ENCODE measurements around the gene C1QTNF5. TPM values are rescaled to one million over a fixed set of nuclear protein-coding genes. Genes with fewer than 3 reads are reported as not detected.

The C1QTNF5 gene
- total RNA-seq, 4 donors from 2014 or later = 10.3 to 26.4 (median 11.8) TPM

DNA sequence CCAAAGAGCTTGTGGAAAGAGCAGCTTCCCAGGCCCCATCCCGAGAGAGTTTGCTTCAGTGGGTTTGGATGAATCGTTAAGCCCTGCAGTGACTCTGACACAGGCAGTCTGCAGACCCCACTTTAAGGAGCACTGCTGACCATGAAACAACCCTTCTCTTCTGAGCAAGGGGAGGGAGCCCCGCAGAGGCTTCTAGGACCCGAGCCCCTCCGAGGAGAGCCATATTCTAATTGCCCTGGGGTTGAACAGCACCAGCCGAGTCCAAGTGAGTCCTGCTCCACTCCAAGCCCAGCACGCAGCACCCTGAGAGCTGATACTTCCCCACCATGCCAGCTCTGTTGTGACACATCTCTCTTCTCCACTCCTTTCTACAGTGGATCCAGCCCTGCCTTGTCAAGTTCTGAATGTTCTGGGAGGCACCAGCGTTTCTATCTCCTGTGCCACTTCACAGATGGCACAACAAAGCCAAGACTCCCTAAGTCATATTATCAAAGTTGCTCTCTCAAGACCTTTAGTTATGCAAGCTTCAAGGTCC, 30.5 kb upstream of the C1QTNF5 start:
- H3K4me1 ChIP-seq = peaks cover 0 to 72% (median 15%) of the 10 kb centered on the region in 4 donors
- DNase-seq = no peak
- H3K27ac ChIP-seq = peak overlapping the region in 3 of 4 donors; percentile 78 to 97 (median 96)

DNA sequence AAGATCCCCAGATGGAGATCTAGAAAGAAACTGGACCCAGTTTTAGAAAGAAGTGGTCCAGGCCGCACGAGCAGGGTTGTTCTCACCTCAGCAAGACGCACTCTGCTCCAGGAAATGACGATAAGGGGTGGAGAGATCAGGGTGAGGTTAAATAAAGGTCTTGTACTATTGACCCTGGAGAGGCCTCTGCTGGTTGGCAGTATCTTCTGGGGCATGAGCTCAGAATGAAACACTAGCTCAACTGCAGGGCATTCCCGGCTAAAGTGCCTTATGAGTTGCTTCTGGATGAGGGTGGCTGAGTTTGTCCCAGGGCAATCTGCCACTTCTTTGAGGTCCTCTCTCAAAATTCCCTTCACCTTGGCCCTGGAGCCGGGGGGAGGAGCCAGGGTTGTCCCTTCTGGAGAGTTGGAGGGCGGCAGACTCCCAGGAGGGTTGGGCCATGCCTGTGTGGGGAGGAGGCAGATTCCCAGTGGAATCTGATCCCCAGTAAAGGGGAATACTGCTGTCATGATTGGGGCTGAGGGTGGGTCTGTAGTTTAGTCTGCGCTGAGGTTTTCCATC, 29.9 kb upstream of the C1QTNF5 start:
- DNase-seq = peak in 2 of 3 donors; percentile 77 to 80
- H3K4me1 ChIP-seq = peaks cover 0 to 73% (median 15%) of the 10 kb centered on the region in 4 donors
- H3K27me3 ChIP-seq = no peaks in the 10 kb centered on the region

More for the DNA sequence above, 30.5 kb upstream of the C1QTNF5 start:
- H3K4me3 ChIP-seq = no peak overlapping the region
- H3K9me3 ChIP-seq = no peaks in the 10 kb centered on the region
- TF ChIP-seq POLR2A (IDR thresholded peaks at IDR 0.05) = no peak
- TF ChIP-seq CTCF (IDR thresholded peaks at IDR 0.05) = no peak
- no peaks in the 10 kb centered on the region for H3K36me3 ChIP-seq
- no peaks in the 10 kb centered on the region for H3K27me3 ChIP-seq

DNA sequence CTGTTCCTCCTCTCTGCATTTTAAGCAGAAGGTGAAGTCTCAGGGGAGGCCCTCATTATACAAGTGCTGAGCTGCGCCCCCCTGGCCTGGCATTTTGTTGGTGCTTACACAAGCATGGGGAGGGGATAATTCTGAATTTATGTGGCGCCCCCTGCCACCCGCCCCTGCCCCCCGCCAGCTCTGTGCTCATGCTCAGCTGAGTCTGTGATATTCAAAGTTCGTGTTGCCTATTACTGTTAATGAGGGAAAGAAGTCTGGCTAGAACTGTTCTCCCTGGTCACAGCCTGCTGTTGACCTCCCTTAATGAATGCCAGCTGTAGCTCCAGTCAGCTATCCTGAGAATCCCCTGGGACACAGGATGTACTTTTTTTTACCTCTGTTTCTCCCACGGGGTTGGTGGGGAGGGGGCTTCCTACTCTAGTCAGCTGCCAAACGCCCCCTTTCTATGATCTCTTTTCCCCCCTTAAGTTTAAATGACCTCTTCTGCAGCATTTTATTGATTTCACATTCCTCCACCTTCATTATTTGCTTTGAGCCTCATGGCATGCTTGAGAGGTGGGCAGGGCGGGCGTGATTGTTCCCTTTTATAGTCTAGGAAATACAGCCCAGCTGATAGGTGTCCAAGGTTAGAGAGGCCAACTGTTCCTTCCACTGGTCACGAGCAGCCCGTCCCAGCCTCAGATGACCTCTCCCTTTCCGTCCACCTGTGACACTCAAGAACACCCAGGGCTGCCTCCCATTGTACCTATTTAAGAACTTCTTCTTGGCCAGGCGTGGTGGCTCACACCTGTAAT, 28.6 kb upstream of the C1QTNF5 start:
- Histone ChIP-seq H3K4me3 (peak overlapping the region in 2 of 4 donors; percentile 23 to 28), H3K36me3 (no peaks in the 10 kb centered on the region), H3K27me3 (no peaks in the 10 kb centered on the region), H3K9me3 (no peaks in the 10 kb centered on the region), H3K4me1 (peaks cover 0 to 76% (median 15%) of the 10 kb centered on the region in 4 donors), H3K27ac (peak overlapping the region in 3 of 4 donors; percentile 78 to 97 (median 96))
- peak in 2 of 3 donors; percentile 78 to 79 for DNase-seq
- no peak for TF ChIP-seq CTCF (IDR thresholded peaks at IDR 0.05)
- TF ChIP-seq POLR2A (IDR thresholded peaks at IDR 0.05) = peak in 1 of 2 donors; percentile 13

More for the DNA sequence above, 29.9 kb upstream of the C1QTNF5 start:
- H3K36me3 ChIP-seq = no peaks in the 10 kb centered on the region
- H3K27ac ChIP-seq = peak overlapping the region in 3 of 4 donors; percentile 78 to 97 (median 96)
- no peaks in the 10 kb centered on the region for H3K9me3 ChIP-seq
- no peak overlapping the region for H3K4me3 ChIP-seq
- TF ChIP-seq POLR2A (IDR thresholded peaks at IDR 0.05) (peak; percentile 45 to 78), CTCF (IDR thresholded peaks at IDR 0.05) (peak in 1 of 6 experiments; percentile 24)

- peak; percentile 83 to 84 for TF ChIP-seq POLR2A (IDR thresholded peaks at IDR 0.05)
- no peak for TF ChIP-seq CTCF (IDR thresholded peaks at IDR 0.05)
- Histone ChIP-seq H3K9me3 (no peaks in the 10 kb centered on the region), H3K27me3 (no peaks in the 10 kb centered on the region), H3K4me3 (peak overlapping the region in 2 of 4 donors; percentile 23 to 30), H3K27ac (peak overlapping the region; percentile 31 to 97 (median 87)), H3K36me3 (no peaks in the 10 kb centered on the region), H3K4me1 (peaks cover 4 to 72% (median 18%) of the 10 kb centered on the region in 4 donors)
- peak in 2 of 3 donors; percentile 90 to 97 for DNase-seq
Measured at GRCh38 chr11:119368121-119369034, 27.7 kb upstream of the C1QTNF5 start.

DNA sequence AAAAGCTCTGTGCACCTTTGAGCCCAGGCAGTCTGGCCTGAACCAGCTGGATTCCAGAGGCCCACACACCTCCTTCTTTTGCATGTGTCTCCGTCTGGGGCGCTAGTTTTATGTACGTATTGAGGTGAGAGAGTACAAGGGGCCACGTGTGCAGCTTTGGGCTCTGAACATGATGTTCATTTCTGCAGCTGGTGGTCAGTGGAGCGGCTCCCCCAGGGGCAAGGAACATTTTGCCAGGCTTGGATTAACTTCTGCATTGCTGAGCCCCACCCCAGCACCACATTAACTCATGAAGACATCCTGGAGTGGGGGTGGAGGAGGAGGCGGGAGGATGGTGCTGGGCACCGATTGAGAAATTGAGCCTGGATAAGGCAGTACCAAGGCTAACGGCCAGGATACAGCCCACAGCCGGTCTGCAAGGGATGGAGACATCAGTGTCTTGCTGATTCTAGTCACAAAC, 27.0 kb upstream of the C1QTNF5 start:
- peak overlapping the region in 2 of 4 donors; percentile 19 to 30 for H3K4me3 ChIP-seq
- TF ChIP-seq POLR2A (IDR thresholded peaks at IDR 0.05) (no peak), CTCF (IDR thresholded peaks at IDR 0.05) (peak in 1 of 6 experiments; percentile 18)
- DNase-seq = peak in 1 of 3 donors; percentile 56
- no peaks in the 10 kb centered on the region for H3K27me3 ChIP-seq
- no peaks in the 10 kb centered on the region for H3K36me3 ChIP-seq
- peak overlapping the region in 3 of 4 donors; percentile 78 to 97 (median 96) for H3K27ac ChIP-seq
- H3K9me3 ChIP-seq = no peaks in the 10 kb centered on the region
- H3K4me1 ChIP-seq = peaks cover 4 to 72% (median 18%) of the 10 kb centered on the region in 4 donors
